ENCODE results near the gene VARS2.
"Not testable (repeated sequence)": the region's sequence is repeated elsewhere in the genome, so short reads cannot be mapped to it uniquely, and the experiment has no call there.

The VARS2 gene

GRCh38 chr6:30914076-30914853 lies at the start of gene VARS2:
Gene VARS2 (plus strand): TSS chr6:30914238. CDS start chr6:30914837, 599 bp downstream.
- peak; percentile 94 for DNase-seq (ENCODE audit: low read depth)
- TF ChIP-seq CTCF (IDR thresholded peaks at IDR 0.05; ENCODE audit: insufficient read depth, low read depth, low read length, missing control alignments): peak; percentile 53
- peak within 1 kb of the TSS; percentile 48 for H3K4me3 ChIP-seq (ENCODE audit: low read length)

DNA sequence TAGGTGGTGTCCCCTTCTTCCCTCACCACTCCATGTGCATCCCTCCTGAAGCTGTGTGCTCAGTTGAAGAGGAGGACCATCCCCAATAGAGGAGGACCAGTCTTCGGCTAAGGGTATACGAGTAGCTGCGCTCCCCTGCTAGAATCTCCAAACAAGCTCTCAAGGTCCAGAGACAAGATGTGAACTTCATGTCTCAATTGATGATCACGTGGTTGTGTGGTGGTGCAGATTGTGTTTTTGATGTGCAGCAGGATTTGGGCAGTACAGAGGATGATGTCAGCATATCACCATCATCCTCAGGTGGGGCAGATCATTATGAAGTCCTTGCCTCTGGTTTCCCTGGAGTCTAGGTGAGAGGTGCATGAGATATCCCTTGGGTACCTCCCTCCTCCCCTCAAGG lies 49.7 kb upstream of the VARS2 start:
- no peak overlapping the region for H3K4me3 ChIP-seq (ENCODE audit: low read length)
- DNase-seq (ENCODE audit: low read depth): no peak
- no peak for TF ChIP-seq CTCF (IDR thresholded peaks at IDR 0.05; ENCODE audit: insufficient read depth, low read depth, low read length, missing control alignments)

GRCh38 chr6:30869241-30869749 lies 44.7 kb upstream of the VARS2 start:
- H3K4me3 ChIP-seq (ENCODE audit: low read length); DNase-seq (ENCODE audit: low read depth): not testable (repeated sequence)

- no peak overlapping the region for H3K4me3 ChIP-seq (ENCODE audit: low read length)
- no peak for DNase-seq (ENCODE audit: low read depth)
- TF ChIP-seq CTCF (IDR thresholded peaks at IDR 0.05; ENCODE audit: insufficient read depth, low read depth, low read length, missing control alignments): no peak
Observed at GRCh38 chr6:30870546-30870945, 43.5 kb upstream of the VARS2 start.

- no peak overlapping the region for H3K4me3 ChIP-seq (ENCODE audit: low read length)
- no peak for TF ChIP-seq CTCF (IDR thresholded peaks at IDR 0.05; ENCODE audit: insufficient read depth, low read depth, low read length, missing control alignments)
- no peak for DNase-seq (ENCODE audit: low read depth)
Observed at GRCh38 chr6:30871592-30872183, 42.4 kb upstream of the VARS2 start.

DNA sequence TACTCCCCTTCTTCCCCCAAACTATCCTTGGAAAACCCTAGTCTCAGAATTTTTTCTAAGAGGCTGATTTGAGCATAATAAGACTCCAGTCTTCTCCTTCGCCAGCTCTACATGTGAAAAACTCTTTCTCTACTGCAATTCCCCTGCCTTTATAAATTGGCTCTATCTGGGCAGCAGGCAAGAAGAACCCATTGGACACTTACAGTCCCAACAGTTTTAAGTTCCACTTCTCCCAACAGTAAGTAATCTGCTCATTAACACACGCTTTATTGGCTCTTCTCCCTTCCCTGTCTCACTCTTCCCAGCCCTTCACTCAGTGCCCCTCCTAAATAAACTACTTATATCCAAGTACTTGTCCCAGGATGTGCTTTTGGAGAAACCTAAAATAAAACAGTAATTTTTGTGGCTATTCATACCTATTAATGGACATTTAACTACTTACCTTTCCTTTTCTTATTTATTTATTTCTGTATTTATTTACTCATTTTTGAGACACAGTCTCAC lies 40.8 kb upstream of the VARS2 start:
- DNase-seq (ENCODE audit: low read depth): no peak
- no peak for TF ChIP-seq CTCF (IDR thresholded peaks at IDR 0.05; ENCODE audit: insufficient read depth, low read depth, low read length, missing control alignments)
- no peak overlapping the region for H3K4me3 ChIP-seq (ENCODE audit: low read length)

GRCh38 chr6:30873795-30874194 lies 40.2 kb upstream of the VARS2 start:
- H3K4me3 ChIP-seq (ENCODE audit: low read length); DNase-seq (ENCODE audit: low read depth): not testable (repeated sequence)

All from epithelial cell of esophagus (primary cell).